ENCODE data around the gene RPL35. TPM values are rescaled to one million over a fixed set of nuclear protein-coding genes. Genes with fewer than 3 reads are reported as not detected.

Gene RPL35
- total and polyA plus RNA-seq, 10 of the 15 experiments (the other 5 are each of a cell fraction or from before 2014, with no cell fraction given) = 2,572 to 6,300 (median 3,864) TPM

- TF ChIP-seq NFIC (IDR thresholded peaks at IDR 0.05; ENCODE audit: low read depth, low read length) = peak; percentile 14; the same call in 1 of the 2 replicates
- no peak for TF ChIP-seq PRDM15 (CRISPR knock-in tag; IDR thresholded peaks at IDR 0.05)
- TF ChIP-seq USF2 (IDR thresholded peaks at IDR 0.05; ENCODE audit: borderline replicate concordance, low read depth, low read length) = no peak
- no peak for TF ChIP-seq TAF1 (IDR thresholded peaks at IDR 0.05; ENCODE audit: borderline replicate concordance, low read depth, low read length)
- TF ChIP-seq CEBPZ (IDR thresholded peaks at IDR 0.05; ENCODE audit: low read depth, low read length) = no peak
- TF ChIP-seq NFXL1 (IDR thresholded peaks at IDR 0.05; ENCODE audit: borderline replicate concordance) = no peak
- no peak for TF ChIP-seq WRNIP1 (IDR thresholded peaks at IDR 0.05; ENCODE audit: borderline replicate concordance, low read depth, low read length)
- no peak for TF ChIP-seq CUX1 (IDR thresholded peaks at IDR 0.05; ENCODE audit: insufficient replicate concordance, low read depth, low read length)
- TF ChIP-seq TCF7 (IDR thresholded peaks at IDR 0.05; ENCODE audit: borderline replicate concordance) = no peak
- TF ChIP-seq KLF5 (IDR thresholded peaks at IDR 0.05; ENCODE audit: partially characterized antibody) = no peak
- peak; percentile 52; the same call in 1 of the 2 replicates for TF ChIP-seq POLR2A (IDR thresholded peaks at IDR 0.05; ENCODE audit: low read depth, low read length)
- TF ChIP-seq RBBP5 (conservative IDR thresholded peaks at IDR 0.05) = no peak
- peak; percentile 74; the same call in 1 of the 2 replicates for TF ChIP-seq MLLT1 (IDR thresholded peaks at IDR 0.05)
Observed at GRCh38 chr9:124818431-124819281, 43.1 kb downstream of the RPL35 start (continued).

All from GM12878 (cell line).